Memory B cell (primary cell): Measurements from ENCODE around the gene RGS6.

Experiments
- ATAC-seq: fragments of 150-1000 bp; cut with Tn5 transposase; 2 replicates; pipeline ENCODE4 v1.10.0; 2021; ENCODE audit warnings: low read depth, mild to moderate bottlenecking, moderate library complexity
- DNase-seq, 2 donors: peaks; one replicate each; pipeline ENCODE4 v3.0.0; 2022; ENCODE audit warnings: low spot score in 2 of 2
- H3K27ac Mint-ChIP-seq: one replicate; pipeline ENCODE4 v1.8.0; 2022; ENCODE audit warnings: mild to moderate bottlenecking, moderate library complexity, mixed read lengths
- H3K27me3 Mint-ChIP-seq: one replicate; pipeline ENCODE4 v1.8.0; 2022; ENCODE audit warnings: mixed read lengths
- H3K36me3 Mint-ChIP-seq: one replicate; pipeline ENCODE4 v1.8.0; 2022; ENCODE audit warnings: mild to moderate bottlenecking, mixed read lengths
- H3K4me1 Mint-ChIP-seq: one replicate; pipeline ENCODE4 v1.8.0; 2022; ENCODE audit warnings: mixed read lengths
- H3K4me3 Mint-ChIP-seq: one replicate; pipeline ENCODE4 v1.8.0; 2022; ENCODE audit warnings: mild to moderate bottlenecking, moderate library complexity, mixed read lengths
- H3K9me3 Mint-ChIP-seq: one replicate; pipeline ENCODE4 v1.8.0; 2022; ENCODE audit warnings: mixed read lengths

RGS6 gene

GRCh38 chr14:72595152-72595862 lies 663.1 kb downstream of the RGS6 start:
- Mint-ChIP-seq H3K9me3 (no peaks in the 10 kb centered on the region), H3K4me1 (peaks cover 29% of the 10 kb centered on the region), H3K27ac (no peak overlapping the region), H3K36me3 (no peaks in the 10 kb centered on the region), H3K4me3 (no peak overlapping the region), H3K27me3 (peaks cover 2% of the 10 kb centered on the region)
- ATAC-seq, result no peak
- DNase-seq, result no peak

GRCh38 chr14:72597252-72598233 lies 665.3 kb downstream of the RGS6 start:
- DNase-seq (no peak), ATAC-seq (peak; percentile 36)
- Mint-ChIP-seq H3K27ac (no peak overlapping the region), H3K27me3 (peaks cover 3% of the 10 kb centered on the region), H3K4me3 (peak overlapping the region; percentile 53), H3K4me1 (peaks cover 22% of the 10 kb centered on the region), H3K36me3 (no peaks in the 10 kb centered on the region), H3K9me3 (no peaks in the 10 kb centered on the region)

- Mint-ChIP-seq H3K27me3 (peaks cover 3% of the 10 kb centered on the region), H3K36me3 (no peaks in the 10 kb centered on the region), H3K4me1 (peaks cover 22% of the 10 kb centered on the region), H3K4me3 (peak overlapping the region; percentile 53), H3K9me3 (no peaks in the 10 kb centered on the region), H3K27ac (no peak overlapping the region)
- ATAC-seq, result peak; percentile 94
- peak; percentile 21 to 39 for DNase-seq
Observed at GRCh38 chr14:72598306-72598705, 666.1 kb downstream of the RGS6 start.

GRCh38 chr14:72599579-72600470 lies 667.6 kb downstream of the RGS6 start:
- no peak overlapping the region for H3K27ac Mint-ChIP-seq
- DNase-seq (no peak), ATAC-seq (no peak)
- H3K4me1 Mint-ChIP-seq, result peaks cover 26% of the 10 kb centered on the region
- H3K36me3 Mint-ChIP-seq, result no peaks in the 10 kb centered on the region
- H3K4me3 Mint-ChIP-seq, result no peak overlapping the region
- H3K9me3 Mint-ChIP-seq, result no peaks in the 10 kb centered on the region
- peaks cover 3% of the 10 kb centered on the region for H3K27me3 Mint-ChIP-seq

DNA sequence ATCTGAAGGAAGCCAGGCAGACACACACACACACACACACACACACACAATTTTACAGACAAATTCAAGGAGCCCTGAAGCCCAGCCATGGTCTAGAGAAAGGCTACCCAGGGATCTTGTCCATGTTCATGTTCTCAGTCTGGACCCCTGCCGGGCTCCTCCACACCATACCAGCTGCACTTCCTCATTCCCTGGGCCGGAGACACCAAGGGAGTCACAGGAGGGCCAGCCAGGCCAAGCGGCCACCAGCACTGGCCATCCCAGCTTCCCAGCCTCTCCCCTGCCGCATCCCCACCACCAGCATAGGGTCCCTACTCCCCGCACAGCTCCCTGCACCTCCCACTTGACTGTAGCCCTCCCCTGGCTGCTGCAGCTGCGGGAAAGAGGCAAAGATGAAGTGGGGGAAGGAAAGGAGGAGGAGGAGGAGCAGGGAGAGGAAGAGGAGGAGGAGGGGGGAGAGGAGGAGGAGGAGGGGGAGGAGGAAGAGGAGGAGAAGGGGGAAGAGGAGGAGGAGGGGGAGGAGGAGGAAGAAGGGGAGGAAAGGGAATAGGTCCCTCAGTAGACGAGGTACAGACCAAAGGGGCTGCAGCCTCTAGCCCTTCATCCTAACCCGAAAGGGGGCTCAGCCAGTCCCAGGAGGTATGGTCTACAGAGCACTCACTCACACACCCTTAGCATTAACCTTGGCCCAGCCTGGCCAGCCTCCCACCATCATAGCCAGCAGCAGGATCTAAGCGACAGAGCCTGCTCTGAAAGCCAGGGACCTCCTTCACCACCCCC lies 668.5 kb downstream of the RGS6 start:
- ATAC-seq, result no peak
- Mint-ChIP-seq H3K27me3 (peaks cover 3% of the 10 kb centered on the region), H3K4me3 (no peak overlapping the region)

DNA sequence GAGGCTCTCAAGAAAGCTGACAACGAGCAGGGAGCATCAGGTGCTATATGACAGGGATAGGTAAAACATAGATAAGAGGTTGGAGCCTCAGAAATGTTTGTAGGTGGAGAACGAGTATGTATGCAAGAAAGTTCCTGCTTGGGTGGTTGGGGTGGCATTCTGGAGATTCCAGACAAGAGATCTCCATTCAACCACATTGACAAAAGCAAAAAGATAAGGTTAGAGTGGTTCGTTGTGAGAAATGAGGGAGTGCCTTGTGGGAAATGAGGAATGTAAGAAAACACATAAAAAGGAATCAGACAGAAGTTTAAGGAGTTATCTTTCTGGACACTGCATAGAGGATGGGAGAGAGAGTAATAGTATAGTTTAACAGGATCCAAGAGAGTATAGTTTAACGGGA lies 671.4 kb downstream of the RGS6 start:
- no peak for ATAC-seq
- H3K4me1 Mint-ChIP-seq, result peaks cover 17% of the 10 kb centered on the region
- H3K36me3 Mint-ChIP-seq, result no peaks in the 10 kb centered on the region
- peaks cover 3% of the 10 kb centered on the region for H3K27me3 Mint-ChIP-seq
- no peak overlapping the region for H3K4me3 Mint-ChIP-seq
- DNase-seq, result no peak
- no peaks in the 10 kb centered on the region for H3K9me3 Mint-ChIP-seq
- no peak overlapping the region for H3K27ac Mint-ChIP-seq

More for the DNA sequence above, 668.5 kb downstream of the RGS6 start:
- no peak for DNase-seq
- no peaks in the 10 kb centered on the region for H3K9me3 Mint-ChIP-seq
- H3K36me3 Mint-ChIP-seq, result no peaks in the 10 kb centered on the region
- H3K27ac Mint-ChIP-seq, result no peak overlapping the region
- H3K4me1 Mint-ChIP-seq, result peaks cover 22% of the 10 kb centered on the region

- H3K4me1 Mint-ChIP-seq, result peaks cover 17% of the 10 kb centered on the region
- DNase-seq (no peak), ATAC-seq (no peak)
- H3K27me3 Mint-ChIP-seq, result peaks cover 3% of the 10 kb centered on the region
- H3K4me3 Mint-ChIP-seq, result no peak overlapping the region
- H3K36me3 Mint-ChIP-seq, result no peaks in the 10 kb centered on the region
- H3K9me3 Mint-ChIP-seq, result no peaks in the 10 kb centered on the region
- no peak overlapping the region for H3K27ac Mint-ChIP-seq
Observed at GRCh38 chr14:72604133-72604532, 671.9 kb downstream of the RGS6 start.

DNA sequence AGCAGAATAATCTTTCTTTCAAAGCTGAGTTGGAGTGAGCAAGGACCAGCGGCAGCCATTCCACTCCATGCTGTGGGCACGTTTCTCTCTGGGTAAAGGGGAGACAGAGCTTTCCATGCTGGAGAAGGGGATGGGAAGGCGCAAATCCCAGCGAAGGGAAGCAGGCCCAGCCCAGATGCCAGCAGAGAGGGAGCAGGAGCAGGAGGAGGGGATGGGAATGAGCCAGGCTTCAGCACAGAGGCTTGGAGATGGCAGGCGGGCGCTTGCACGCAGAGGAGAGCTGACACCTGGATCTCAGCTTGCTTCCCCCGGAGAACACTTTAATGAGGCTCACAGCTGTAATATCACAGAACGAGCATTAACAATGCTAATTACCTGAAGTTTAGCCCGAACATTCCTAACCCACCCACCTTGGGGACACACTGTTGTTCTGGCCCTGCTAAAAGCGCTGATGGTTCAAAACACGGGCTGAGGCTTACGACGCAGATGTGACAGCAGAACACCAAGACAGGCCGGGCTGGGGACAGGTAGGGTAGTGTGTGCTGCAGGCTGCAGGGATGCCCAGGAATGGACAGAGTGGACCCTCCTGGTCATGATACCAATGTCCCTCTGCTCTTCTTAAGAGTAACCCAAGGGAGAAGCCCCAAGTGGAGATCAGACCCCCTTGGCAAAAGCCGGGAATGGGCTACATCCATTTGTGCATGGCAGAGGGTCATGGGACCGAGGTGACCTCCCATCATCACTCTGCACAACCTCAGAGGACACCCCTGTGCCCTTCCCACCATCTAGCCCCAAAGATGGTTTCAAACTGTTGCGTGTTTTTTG lies 673.1 kb downstream of the RGS6 start:
- Mint-ChIP-seq H3K27ac (no peak overlapping the region), H3K36me3 (no peaks in the 10 kb centered on the region)
- DNase-seq, result no peak

DNA sequence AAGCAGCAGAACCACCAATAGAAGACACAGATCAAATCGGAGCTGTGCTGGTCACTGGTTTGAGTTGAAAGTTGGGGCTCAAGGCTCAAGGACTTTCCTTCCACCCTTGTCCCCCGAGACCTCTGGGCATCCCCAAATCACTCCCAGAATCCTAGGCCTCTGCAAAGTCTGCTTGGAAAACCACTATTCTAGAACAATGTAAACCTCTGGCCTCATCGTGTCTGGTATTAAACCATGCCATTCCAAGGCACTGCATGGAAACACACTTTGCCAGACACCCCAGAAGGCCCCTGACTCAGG lies 673.6 kb downstream of the RGS6 start:
- Mint-ChIP-seq H3K27me3 (peaks cover 1% of the 10 kb centered on the region), H3K27ac (no peak overlapping the region), H3K4me3 (no peak overlapping the region), H3K9me3 (no peaks in the 10 kb centered on the region), H3K4me1 (peaks cover 11% of the 10 kb centered on the region), H3K36me3 (no peaks in the 10 kb centered on the region)
- DNase-seq (no peak), ATAC-seq (no peak)

More for the DNA sequence above, 673.1 kb downstream of the RGS6 start:
- no peaks in the 10 kb centered on the region for H3K9me3 Mint-ChIP-seq
- ATAC-seq, result no peak
- peaks cover 16% of the 10 kb centered on the region for H3K4me1 Mint-ChIP-seq
- H3K27me3 Mint-ChIP-seq, result peaks cover 1% of the 10 kb centered on the region
- H3K4me3 Mint-ChIP-seq, result no peak overlapping the region

- Mint-ChIP-seq H3K27ac (no peak overlapping the region), H3K9me3 (no peaks in the 10 kb centered on the region), H3K36me3 (no peaks in the 10 kb centered on the region), H3K4me3 (no peak overlapping the region), H3K27me3 (no peaks in the 10 kb centered on the region), H3K4me1 (peaks cover 14% of the 10 kb centered on the region)
- DNase-seq (no peak), ATAC-seq (no peak)
Observed at GRCh38 chr14:72606879-72607278, 674.6 kb downstream of the RGS6 start.

- H3K36me3 Mint-ChIP-seq, result no peaks in the 10 kb centered on the region
- ATAC-seq (no peak), DNase-seq (no peak)
- H3K27me3 Mint-ChIP-seq, result peaks cover 3% of the 10 kb centered on the region
- H3K27ac Mint-ChIP-seq, result no peak overlapping the region
- no peaks in the 10 kb centered on the region for H3K9me3 Mint-ChIP-seq
- H3K4me3 Mint-ChIP-seq, result no peak overlapping the region
- peaks cover 18% of the 10 kb centered on the region for H3K4me1 Mint-ChIP-seq
Observed at GRCh38 chr14:72607386-72608130, 675.3 kb downstream of the RGS6 start.
